ENCODE measurements around the gene TKT. TPM values are rescaled to one million over a fixed set of nuclear protein-coding genes. Genes with fewer than 3 reads are reported as not detected.

The TKT gene
- total and polyA plus RNA-seq, 2 of the 4 experiments (the other 2 are of a cell fraction): 280 to 349 TPM

- Histone ChIP-seq H4K91ac (ENCODE audit: insufficient read depth, low read depth, low read length) (no peak overlapping the region), H3K79me1 (ENCODE audit: low read depth in 1 of 2, low read length in 2 of 2) (no peaks in the 10 kb centered on the region), H4K5ac (ENCODE audit: low read depth, low read length) (no peak overlapping the region), H4K8ac (ENCODE audit: low read depth in 2 of 2, low read length in 2 of 2) (no peak overlapping the region), H2BK120ac (ENCODE audit: low read depth, low read length) (no peak overlapping the region), H3K36me3 (ENCODE audit: control insufficient read depth, insufficient read depth, low read length) (no peaks in the 10 kb centered on the region), H2BK20ac (ENCODE audit: low read depth, low read length) (no peak overlapping the region), H3K9me1 (ENCODE audit: insufficient read depth, low read length) (no peaks in the 10 kb centered on the region), H2BK15ac (ENCODE audit: low read depth, low read length) (no peak overlapping the region), H3K27ac (ENCODE audit: insufficient read depth, low read length) (no peak overlapping the region), H4K20me1 (ENCODE audit: insufficient read depth, low read length) (no peaks in the 10 kb centered on the region), H2BK5ac (ENCODE audit: low read depth, low read length, poor library complexity, severe bottlenecking) (no peak overlapping the region), H3K14ac (replicated peaks; ENCODE audit: low read depth, low read length) (no peak overlapping the region), H3K18ac (ENCODE audit: low read depth, low read length) (no peak overlapping the region), H3K9ac (ENCODE audit: low read depth, low read length) (no peak overlapping the region), H3K4me1 (ENCODE audit: control insufficient read depth, insufficient read depth, low read length) (peaks cover 4% of the 10 kb centered on the region), H3K9me3 (ENCODE audit: control insufficient read depth, insufficient read depth, low read length) (no peaks in the 10 kb centered on the region), H3K56ac (ENCODE audit: extremely low read depth, insufficient read depth, low read length) (no peak overlapping the region), H3K4me3 (ENCODE audit: insufficient read depth, low read depth, low read length) (no peak overlapping the region), H3K23ac (ENCODE audit: low read depth, low read length) (no peak overlapping the region), H3K4ac (ENCODE audit: low read depth, low read length) (no peak overlapping the region), H2AK9ac (replicated peaks; ENCODE audit: low read depth, low read length, poor library complexity) (no peak overlapping the region), H2AK5ac (ENCODE audit: low read depth, low read length) (no peak overlapping the region), H2AFZ (replicated peaks; ENCODE audit: low read length, poor library complexity) (no peak overlapping the region), H3K4me2 (ENCODE audit: low read depth, low read length) (no peak overlapping the region), H3K27me3 (ENCODE audit: control insufficient read depth, insufficient read depth, low read length) (no peaks in the 10 kb centered on the region; the same call in 1 of the 2 replicates)
- TF ChIP-seq POLR2A (IDR thresholded peaks at IDR 0.05; ENCODE audit: low read depth, low read length): no peak
- TF ChIP-seq CTCF (conservative IDR thresholded peaks at IDR 0.05; ENCODE audit: low read depth, low read length): peak; percentile 9; the same call in 1 of the 2 replicates
- CTCF ChIA-PET: no interaction called here
- no TSS peak for BruUV-seq (replicated peaks)
- DNase-seq: no peak
- ATAC-seq (ENCODE audit: low read depth): no peak
- intact Hi-C loops (cut with micrococcal nuclease): no loop called here
- in situ Hi-C loops (cut with MboI; ENCODE audit: low sequenced_read_pairs): loop anchor here (25.0 kb wide), 1 partner anchor 512 kb away; no protein-coding TSS in a partner anchor
- dilution Hi-C loops (cut with HindIII; ENCODE audit: low sequenced_read_pairs, unreplicated experiment): no loop called here
- POLR2A ChIA-PET (ENCODE audit: unreplicated experiment): no interaction called here
- WGBS, 2 experiments (ENCODE audit: extremely low coverage in 2 of 2, insufficient read length in 1 of 2): 40% methylated on average over 1 of the region's 3 CpGs; no CpG with 5 or more reads in 1 of the 2 experiments
Observed at GRCh38 chr3:53199834-53200233, 56.0 kb downstream of the TKT start.

Measured in IMR-90 (cell line).